ENCODE data around the gene DMTF1. TPM values are rescaled to one million over a fixed set of nuclear protein-coding genes. Genes with fewer than 3 reads are reported as not detected.
A peak's percentile ranks its signal among the peaks of the same experiment; 100 is the strongest.

Gene DMTF1
- total and polyA plus RNA-seq, 2 of the 8 experiments (the other 6 are each of a cell fraction or from before 2014, with no cell fraction given): 86.0 to 115 TPM

DNA sequence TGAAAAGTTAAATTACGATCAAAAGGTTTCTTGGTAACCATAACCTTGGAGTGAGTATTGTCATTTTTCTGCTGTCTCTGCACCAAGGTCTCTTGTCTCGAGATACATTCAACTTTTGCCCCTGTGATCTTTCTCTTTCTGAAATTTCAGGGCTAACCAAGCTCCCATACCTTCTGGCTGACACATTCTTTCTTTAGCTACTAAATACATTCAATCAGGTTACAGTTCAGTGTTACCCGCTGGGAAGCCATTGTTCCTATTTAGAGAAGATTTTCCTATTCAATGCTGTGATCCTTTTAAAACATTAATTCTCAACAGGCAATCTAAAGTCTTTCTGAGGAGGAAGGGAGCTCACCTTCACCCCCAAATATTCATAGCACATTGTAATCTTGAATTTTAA, 22.9 kb upstream of the DMTF1 start:
- FAIRE-seq (peak; percentile 28), DNase-seq (ENCODE audit: low read depth in 1 of 2, low spot score in 2 of 2) (no peak)
- no peak overlapping the region for H3K27ac ChIP-seq (ENCODE audit: low read depth, low read length)
- no peak overlapping the region for H2BK12ac ChIP-seq (ENCODE audit: low read depth, low read length)
- ChIA-PET CTCF (ENCODE audit: partially characterized antibody) (interaction anchor here (0.7 to 6.8 kb wide), 8 partner anchors 12 to 201 kb away, joined by 3 to 58 read pairs (median 4); partner anchors contain the start of gene ELAPOR2), POLR2A (ENCODE audit: partially characterized antibody) (interaction anchor here (0.8 to 2.4 kb wide), 3 partner anchors 20 to 25 kb away, joined by 3 to 13 read pairs (median 4); partner anchors contain the start of gene DMTF1)
- H4K8ac ChIP-seq (ENCODE audit: extremely low read depth, insufficient read depth, low read length): no peak overlapping the region
- H3K36me3 ChIP-seq (ENCODE audit: control insufficient read depth in 2 of 4, insufficient read depth in 4 of 4, low read length in 3 of 4): no peaks in the 10 kb centered on the region
- H2BK15ac ChIP-seq (ENCODE audit: low read length): no peak overlapping the region
- H3K27me3 ChIP-seq (replicated peaks in 1 of 4; ENCODE audit: control insufficient read depth in 3 of 4, extremely low read depth in 1 of 4, insufficient read depth in 3 of 4, low read length in 3 of 4): no peaks in the 10 kb centered on the region
- H3K14ac ChIP-seq (ENCODE audit: insufficient read length): no peak overlapping the region
- no peak overlapping the region for H2BK5ac ChIP-seq (ENCODE audit: low read depth, low read length)
- H3K4me1 ChIP-seq (replicated peaks in 1 of 4; ENCODE audit: control insufficient read depth in 3 of 4, insufficient read depth in 4 of 4, low read length in 3 of 4): peaks cover 1 to 14% (median 9%) of the 10 kb centered on the region in 4 experiments; a peak in 6 of 7 replicates
- H2AFZ ChIP-seq (ENCODE audit: low read length): peak overlapping the region; percentile 45
- H4K20me1 ChIP-seq (replicated peaks in 1 of 2; ENCODE audit: control insufficient read depth in 1 of 2, insufficient read depth in 2 of 2, low read length in 2 of 2): no peaks in the 10 kb centered on the region
- no peaks in the 10 kb centered on the region for H3K79me2 ChIP-seq (ENCODE audit: control insufficient read depth in 1 of 2, insufficient read depth in 2 of 2, low read length in 2 of 2)
- H3K23ac ChIP-seq (ENCODE audit: insufficient read length): no peak overlapping the region
- H4K91ac ChIP-seq (replicated peaks; ENCODE audit: insufficient read length, low read length): no peak overlapping the region
- no peak overlapping the region for H3K4ac ChIP-seq (replicated peaks; ENCODE audit: insufficient read length, low read depth, low read length)
- no peak overlapping the region for H4K5ac ChIP-seq (ENCODE audit: insufficient read length, low read depth, low read length)
- H3K23me2 ChIP-seq (ENCODE audit: low read depth, low read length): no peaks in the 10 kb centered on the region
- H2BK120ac ChIP-seq (replicated peaks; ENCODE audit: low read depth, low read length): no peak overlapping the region
- H3K18ac ChIP-seq (ENCODE audit: extremely low read depth, low read length): no peak overlapping the region
- H3K79me1 ChIP-seq (ENCODE audit: low read depth, low read length): no peaks in the 10 kb centered on the region
- H2AK5ac ChIP-seq (ENCODE audit: low read depth, low read length): no peak overlapping the region
- peak overlapping the region in 1 of 4 experiments; percentile 28; a peak in 1 of 7 replicates for H3K9ac ChIP-seq (replicated peaks in 1 of 4; ENCODE audit: extremely low read depth in 1 of 4, low read depth in 3 of 4, low read length in 3 of 4)
- H3K56ac ChIP-seq (replicated peaks; ENCODE audit: insufficient read length, low read depth, low read length): no peak overlapping the region
- no peaks in the 10 kb centered on the region for H3K9me3 ChIP-seq (ENCODE audit: insufficient read depth in 2 of 2, low read depth in 1 of 2, low read length in 1 of 2)
- peak overlapping the region; percentile 66 to 83 for H3K4me2 ChIP-seq (ENCODE audit: insufficient read depth in 1 of 2, low read depth in 2 of 2, low read length in 2 of 2)
- no peak overlapping the region for H2BK20ac ChIP-seq (ENCODE audit: low read length)
- H3K4me3 ChIP-seq (ENCODE audit: extremely low read depth in 1 of 4, insufficient read depth in 2 of 4, low read depth in 3 of 4, low read length in 4 of 4): peak overlapping the region in 2 of 4 experiments; percentile 15 to 38; a peak in 4 of 8 replicates
- WGBS, 2 experiments (ENCODE audit: extremely low coverage in 1 of 2, insufficient coverage in 1 of 2, insufficient read length in 1 of 2, insufficient replicate concordance in 2 of 2, low coverage in 1 of 2, low lambda C conversion rate in 2 of 2, missing lambda C conversion rate in 1 of 2): 17% methylated on average over 3 of the region's 3 CpGs; no CpG with 5 or more reads in 1 of the 2 experiments
- TF ChIP-seq RFX5 (IDR thresholded peaks at IDR 0.05; ENCODE audit: borderline replicate concordance, low read depth, low read length) (no peak), ASH2L (IDR thresholded peaks at IDR 0.05; ENCODE audit: low read length) (peak; percentile 31)
